GM12872 (cell line): Measurements from ENCODE around the gene CDC42EP5.

Experiments
- TF ChIP-seq, protein P1 (sequence below): IDR thresholded peaks from 3 replicates; pipeline ENCODE4 v1.5.1; 2011; ENCODE audit warnings: low read depth, mild to moderate bottlenecking, low read length, moderate library complexity; ENCODE audit not compliant: insufficient read depth

The CDC42EP5 gene, protein sequence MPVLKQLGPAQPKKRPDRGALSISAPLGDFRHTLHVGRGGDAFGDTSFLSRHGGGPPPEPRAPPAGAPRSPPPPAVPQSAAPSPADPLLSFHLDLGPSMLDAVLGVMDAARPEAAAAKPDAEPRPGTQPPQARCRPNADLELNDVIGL

DNA sequence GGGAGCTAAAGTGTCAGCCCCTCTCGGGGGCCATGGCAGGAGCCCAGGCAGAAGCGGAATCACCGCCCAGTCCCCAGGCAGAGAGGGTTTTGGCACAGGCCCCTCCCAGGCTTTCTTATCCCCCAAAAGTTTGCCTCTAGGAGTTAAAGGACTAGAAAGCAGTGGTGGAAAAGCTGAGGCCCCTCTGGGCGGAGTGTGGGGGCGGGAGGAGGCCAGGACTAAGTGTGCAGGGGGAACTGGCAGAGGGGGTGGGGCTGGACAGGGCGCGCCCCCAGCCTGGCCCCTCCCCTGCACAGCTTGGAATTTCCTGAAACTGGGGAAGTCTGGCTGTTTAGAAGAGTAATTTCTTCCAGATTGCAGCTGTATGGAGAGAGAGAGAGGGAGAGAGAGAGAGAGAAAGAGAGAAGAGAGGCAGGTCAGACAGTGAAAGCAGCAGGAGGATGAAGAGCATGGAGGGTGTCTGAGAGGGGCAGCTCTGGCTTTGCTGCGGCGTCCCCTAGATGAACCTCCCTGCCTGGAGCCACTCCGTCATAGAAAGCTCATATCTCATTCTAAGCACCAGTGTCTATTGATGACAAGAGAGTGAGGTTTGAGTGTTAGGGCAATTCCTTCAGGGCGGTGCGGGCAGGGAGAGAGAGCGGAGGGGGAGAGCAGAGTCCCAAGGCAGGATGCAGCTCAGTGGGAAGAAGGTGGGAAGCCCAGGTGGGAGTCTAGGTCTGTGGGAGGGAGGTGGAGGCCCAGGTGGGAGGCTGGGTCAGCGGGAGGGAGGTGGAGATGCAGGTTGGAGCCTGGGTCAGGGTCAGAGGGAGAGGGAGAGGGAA is at the start of gene CDC42EP5:
Gene CDC42EP5 (minus strand): TSS at position 226 of the 821 bp plus-strand sequence. CDS start 7,749 bp downstream, outside the sequence.
- TF ChIP-seq, protein P1, sequence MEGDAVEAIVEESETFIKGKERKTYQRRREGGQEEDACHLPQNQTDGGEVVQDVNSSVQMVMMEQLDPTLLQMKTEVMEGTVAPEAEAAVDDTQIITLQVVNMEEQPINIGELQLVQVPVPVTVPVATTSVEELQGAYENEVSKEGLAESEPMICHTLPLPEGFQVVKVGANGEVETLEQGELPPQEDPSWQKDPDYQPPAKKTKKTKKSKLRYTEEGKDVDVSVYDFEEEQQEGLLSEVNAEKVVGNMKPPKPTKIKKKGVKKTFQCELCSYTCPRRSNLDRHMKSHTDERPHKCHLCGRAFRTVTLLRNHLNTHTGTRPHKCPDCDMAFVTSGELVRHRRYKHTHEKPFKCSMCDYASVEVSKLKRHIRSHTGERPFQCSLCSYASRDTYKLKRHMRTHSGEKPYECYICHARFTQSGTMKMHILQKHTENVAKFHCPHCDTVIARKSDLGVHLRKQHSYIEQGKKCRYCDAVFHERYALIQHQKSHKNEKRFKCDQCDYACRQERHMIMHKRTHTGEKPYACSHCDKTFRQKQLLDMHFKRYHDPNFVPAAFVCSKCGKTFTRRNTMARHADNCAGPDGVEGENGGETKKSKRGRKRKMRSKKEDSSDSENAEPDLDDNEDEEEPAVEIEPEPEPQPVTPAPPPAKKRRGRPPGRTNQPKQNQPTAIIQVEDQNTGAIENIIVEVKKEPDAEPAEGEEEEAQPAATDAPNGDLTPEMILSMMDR, result no peak

DNA sequence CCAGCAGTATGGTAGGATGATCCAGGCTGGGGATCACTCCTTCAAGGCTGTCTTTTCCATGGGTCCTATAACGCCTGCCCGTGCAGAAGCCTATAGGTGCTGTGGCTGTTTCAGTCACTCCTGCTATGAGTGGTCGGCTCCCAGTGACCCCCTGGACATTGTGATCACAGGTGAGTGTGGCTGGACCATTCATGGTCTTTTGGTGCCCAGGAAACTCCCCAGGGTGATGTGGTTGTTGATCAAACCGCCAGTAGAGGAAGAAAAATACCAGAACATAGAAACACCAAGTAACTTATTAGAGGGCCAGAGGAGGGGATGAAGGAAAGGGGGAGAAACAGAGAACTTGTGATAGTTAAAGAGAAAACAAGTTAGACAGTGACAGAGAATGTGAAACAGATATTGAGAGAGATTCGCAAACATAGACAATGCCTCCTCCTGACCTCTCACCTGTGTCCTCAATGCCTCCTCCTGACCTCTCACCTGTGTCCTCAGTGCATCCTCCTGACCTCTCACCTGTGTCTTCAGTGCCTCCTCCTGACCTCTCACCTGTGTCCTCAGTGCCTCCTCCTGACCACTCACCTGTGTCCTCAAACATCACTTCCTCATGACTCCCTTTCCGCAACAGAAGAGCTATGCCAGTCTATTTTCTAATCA is 48.9 kb upstream of the CDC42EP5 start:
- TF ChIP-seq, protein P1, result no peak

DNA sequence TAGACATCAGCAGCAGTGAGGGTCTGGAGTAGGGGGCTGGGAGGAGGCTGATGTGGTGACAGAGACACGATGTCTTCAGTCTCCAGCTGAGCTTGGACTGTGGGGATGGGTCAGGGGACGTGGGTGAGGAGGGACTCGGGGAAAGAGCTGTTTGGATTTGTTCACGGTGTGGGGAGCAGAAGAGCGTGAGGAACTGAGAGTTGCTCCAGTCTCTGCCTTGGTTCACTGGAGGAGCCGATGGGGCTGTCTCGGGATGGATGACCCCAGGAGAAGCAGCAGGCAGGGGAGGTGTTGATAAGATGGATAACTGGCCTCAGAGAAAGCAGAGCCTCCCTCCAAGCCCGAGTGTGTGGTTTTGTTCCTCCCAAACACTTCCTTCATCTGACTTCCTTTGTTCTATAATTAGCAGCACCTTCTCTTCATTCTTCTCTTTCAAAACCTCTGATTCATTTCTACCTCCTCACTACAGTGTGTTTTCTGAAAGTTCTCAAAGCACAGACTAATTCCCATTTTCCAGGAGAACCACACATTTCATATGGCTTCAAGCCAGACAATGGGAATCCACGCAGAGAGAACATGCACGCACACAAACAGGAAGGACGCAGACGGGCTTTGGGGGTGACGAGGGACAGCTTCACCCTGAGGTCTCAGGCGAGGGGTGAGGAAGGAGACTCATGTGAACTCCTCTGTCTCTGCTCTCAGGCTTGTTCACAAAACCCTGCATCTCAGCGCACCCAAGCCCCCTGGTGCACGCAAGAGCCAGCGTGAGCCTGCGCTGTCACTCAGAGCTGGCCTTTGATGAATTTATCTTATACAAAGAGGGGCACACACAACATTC is 48.1 kb upstream of the CDC42EP5 start:
- TF ChIP-seq, protein P1, result 0 out of 3 replicates have a peak, but pooled peaks have one; percentile 1

DNA sequence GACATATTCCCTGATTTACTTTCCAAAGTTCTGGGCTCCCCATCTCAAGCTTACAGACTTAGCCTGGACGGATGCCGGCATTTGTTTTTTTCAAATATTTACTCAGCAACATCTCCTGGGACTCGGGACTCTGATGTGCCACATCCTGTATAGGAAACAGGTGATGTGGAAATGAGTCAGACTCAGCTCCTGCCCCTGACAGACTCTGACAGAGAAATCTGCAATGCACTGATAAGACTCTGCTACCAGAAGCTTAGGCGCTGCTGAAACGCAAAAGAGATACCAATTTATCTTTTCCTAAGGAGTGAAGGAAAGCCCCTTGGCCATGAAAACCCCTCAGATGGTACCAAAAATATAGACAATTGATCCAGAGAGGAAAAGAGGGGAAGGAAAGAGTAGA is 45.7 kb upstream of the CDC42EP5 start:
- TF ChIP-seq, protein P1, result no peak

DNA sequence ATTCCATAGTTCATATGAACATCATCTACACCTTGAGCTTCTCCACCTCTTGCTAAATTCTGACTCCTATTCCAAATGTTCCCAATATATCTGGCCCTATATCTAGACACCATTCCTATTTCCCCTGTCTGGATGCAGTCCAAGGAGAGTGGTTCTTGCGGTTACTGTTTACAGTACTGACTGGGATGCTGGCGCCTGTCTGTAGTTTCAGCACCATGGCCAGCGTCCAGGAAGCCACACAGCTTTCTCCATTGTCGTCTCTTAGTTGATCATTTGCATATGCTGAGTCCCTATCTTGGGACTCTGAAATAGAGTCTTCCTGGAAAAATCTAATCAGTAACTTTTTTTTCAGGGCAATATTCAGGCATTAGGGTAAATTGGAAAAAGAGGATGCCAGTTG is 44.4 kb upstream of the CDC42EP5 start:
- TF ChIP-seq, protein P1, result no peak

DNA sequence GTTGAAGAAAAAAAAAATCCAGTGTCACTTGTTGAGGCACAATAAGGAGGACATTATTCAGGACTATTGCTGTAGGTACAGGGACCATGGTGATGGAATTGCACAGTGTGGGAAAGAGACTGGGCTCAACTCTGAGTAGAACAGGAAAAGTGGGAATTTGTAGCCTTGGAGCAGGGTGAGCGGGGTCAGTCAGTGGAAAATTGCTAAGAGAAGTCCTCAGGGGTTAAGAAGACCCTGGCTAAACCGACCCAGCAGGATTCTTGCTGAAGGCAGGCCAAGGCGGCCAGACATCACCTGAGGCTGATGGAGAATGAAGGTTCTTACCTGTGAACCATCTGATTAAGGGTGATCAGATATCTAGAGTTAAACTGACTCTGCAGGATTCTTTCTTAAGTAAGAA is 42.1 kb upstream of the CDC42EP5 start:
- TF ChIP-seq, protein P1, result no peak
